H1 (cell line): Measurements from ENCODE around the gene CTNNA3.

ENCODE experiments used
- ASH2L ChIP-seq: fragments of 200-600, 300-600 bp; sonication (generic); IDR thresholded peaks from one replicate; pipeline ENCODE4 v1.7.1; 2017; ENCODE audit warnings: low read length
- CEBPB ChIP-seq: IDR thresholded peaks from 2 replicates; pipeline ENCODE4 v1.6.1; 2012; ENCODE audit warnings: low read depth, low read length
- CHD2 ChIP-seq: IDR thresholded peaks from 2 replicates; pipeline ENCODE4 v1.6.1; 2012; ENCODE audit warnings: low read length, improper control_type of control experiment
- HDAC2 ChIP-seq, 2 experiments: fragments of 300-600 bp in 1 of 2; sonication (generic) in 1 of 2; IDR thresholded peaks; 2 replicates each; pipeline ENCODE4 v1.6.1; 2011 to 2012; ENCODE audit warnings: low read depth in 2 of 2, low read length in 2 of 2, mild to moderate bottlenecking in 2 of 2, moderate library complexity in 2 of 2, borderline replicate concordance in 1 of 2, inconsistent platforms in 1 of 2
- KDM1A ChIP-seq: fragments of 200-600, 300-600 bp; sonication (generic); IDR thresholded peaks from 2 replicates; pipeline ENCODE4 v1.7.1; 2016; ENCODE audit warnings: mild to moderate bottlenecking, low read length, borderline replicate concordance
- POLR2A ChIP-seq, 2 experiments: IDR thresholded peaks; 1 replicate in 1 of 2; 2 replicates in 1 of 2; pipeline ENCODE4 v1.6.1; 2011; ENCODE audit warnings: low read depth in 2 of 2, low read length in 2 of 2, mild to moderate bottlenecking in 2 of 2; ENCODE audit errors: control extremely low read depth in 1 of 2
- TF ChIP-seq, protein P1 (sequence below), 3 experiments: IDR thresholded peaks; 1 replicate in 2 of 3; 2 replicates in 1 of 3; pipeline versions ENCODE4 v1.5.1 to v1.6.1; 2011; ENCODE audit warnings: low read length in 3 of 3, mild to moderate bottlenecking in 3 of 3, inconsistent platforms in 2 of 3, low read depth in 1 of 3, moderate library complexity in 1 of 3; ENCODE audit not compliant: insufficient read depth in 1 of 3; ENCODE audit errors: control extremely low read depth in 1 of 3
- TF ChIP-seq, protein P2 (sequence below): IDR thresholded peaks from 2 replicates; pipeline ENCODE4 v1.6.1; 2011; ENCODE audit warnings: low read depth, mild to moderate bottlenecking, low read length; ENCODE audit not compliant: insufficient read depth

DNA sequence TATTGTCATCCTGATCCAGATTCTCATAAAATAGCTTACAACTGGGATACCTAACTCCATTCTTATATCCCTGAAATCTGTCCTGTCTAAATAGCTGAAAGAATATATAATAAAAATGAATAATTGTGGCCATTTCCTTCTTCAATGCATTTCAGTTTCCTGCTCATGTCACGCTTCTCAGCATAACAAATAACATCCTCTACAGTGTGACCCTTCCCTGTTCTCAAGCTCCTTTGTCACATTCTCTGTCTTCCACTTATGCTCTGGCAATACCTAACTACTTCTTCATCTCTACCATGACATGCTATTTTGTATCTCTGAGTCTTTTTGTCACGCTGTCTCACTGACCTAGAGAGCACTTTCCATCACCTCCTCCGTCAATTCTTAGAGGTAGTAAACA is 1654.2 kb downstream of the CTNNA3 start:
- TF ChIP-seq KDM1A, result no peak
- no peak for TF ChIP-seq ASH2L
- no peak for TF ChIP-seq CHD2
- TF ChIP-seq, protein P1, sequence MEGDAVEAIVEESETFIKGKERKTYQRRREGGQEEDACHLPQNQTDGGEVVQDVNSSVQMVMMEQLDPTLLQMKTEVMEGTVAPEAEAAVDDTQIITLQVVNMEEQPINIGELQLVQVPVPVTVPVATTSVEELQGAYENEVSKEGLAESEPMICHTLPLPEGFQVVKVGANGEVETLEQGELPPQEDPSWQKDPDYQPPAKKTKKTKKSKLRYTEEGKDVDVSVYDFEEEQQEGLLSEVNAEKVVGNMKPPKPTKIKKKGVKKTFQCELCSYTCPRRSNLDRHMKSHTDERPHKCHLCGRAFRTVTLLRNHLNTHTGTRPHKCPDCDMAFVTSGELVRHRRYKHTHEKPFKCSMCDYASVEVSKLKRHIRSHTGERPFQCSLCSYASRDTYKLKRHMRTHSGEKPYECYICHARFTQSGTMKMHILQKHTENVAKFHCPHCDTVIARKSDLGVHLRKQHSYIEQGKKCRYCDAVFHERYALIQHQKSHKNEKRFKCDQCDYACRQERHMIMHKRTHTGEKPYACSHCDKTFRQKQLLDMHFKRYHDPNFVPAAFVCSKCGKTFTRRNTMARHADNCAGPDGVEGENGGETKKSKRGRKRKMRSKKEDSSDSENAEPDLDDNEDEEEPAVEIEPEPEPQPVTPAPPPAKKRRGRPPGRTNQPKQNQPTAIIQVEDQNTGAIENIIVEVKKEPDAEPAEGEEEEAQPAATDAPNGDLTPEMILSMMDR (IDR thresholded peaks at IDR 0.05; ENCODE audit: control extremely low read depth in 1 of 3, insufficient read depth in 1 of 3, low read depth in 1 of 3, low read length in 3 of 3), result no peak
- no peak for TF ChIP-seq CEBPB
- TF ChIP-seq, protein P2, sequence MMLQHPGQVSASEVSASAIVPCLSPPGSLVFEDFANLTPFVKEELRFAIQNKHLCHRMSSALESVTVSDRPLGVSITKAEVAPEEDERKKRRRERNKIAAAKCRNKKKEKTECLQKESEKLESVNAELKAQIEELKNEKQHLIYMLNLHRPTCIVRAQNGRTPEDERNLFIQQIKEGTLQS, result no peak
- TF ChIP-seq HDAC2 (IDR thresholded peaks at IDR 0.05; ENCODE audit: borderline replicate concordance in 1 of 2, low read depth in 2 of 2, low read length in 2 of 2), result no peak
- no peak for TF ChIP-seq POLR2A (IDR thresholded peaks at IDR 0.05; ENCODE audit: control extremely low read depth in 1 of 2, low read depth in 2 of 2, low read length in 2 of 2)
